ENCODE data around the gene FAAH. TPM values are rescaled to one million over a fixed set of nuclear protein-coding genes. Genes with fewer than 3 reads are reported as not detected.

The FAAH gene
- total and polyA plus RNA-seq, 4 donors = 14.3 to 43.3 (median 27.0) TPM

GRCh38 chr1:46431695-46432094 lies 37.6 kb downstream of the FAAH start:
- 69% methylated on average over 5 of the region's 6 CpGs for WGBS (ENCODE audit: insufficient coverage)
- H3K9me3 ChIP-seq (ENCODE audit: control insufficient read depth, insufficient read depth, low read length) = no peaks in the 10 kb centered on the region
- no peaks in the 10 kb centered on the region for H3K4me1 ChIP-seq (ENCODE audit: control insufficient read depth, insufficient read depth, low read length)
- peaks cover 2% of the 10 kb centered on the region for H3K27me3 ChIP-seq (ENCODE audit: control insufficient read depth, insufficient read depth, low read length)
- DNase-seq (ENCODE audit: low read depth in 4 of 6, low spot score in 6 of 6) = no peak
- H3K4me3 ChIP-seq (ENCODE audit: low read depth, low read length) = no peak overlapping the region
- H3K27ac ChIP-seq (ENCODE audit: low read depth, low read length) = no peak overlapping the region
- H3K36me3 ChIP-seq (ENCODE audit: control insufficient read depth, insufficient read depth, low read length) = no peaks in the 10 kb centered on the region

- no peaks in the 10 kb centered on the region for H3K36me3 ChIP-seq (ENCODE audit: control insufficient read depth, insufficient read depth, low read length)
- no peaks in the 10 kb centered on the region for H3K4me1 ChIP-seq (ENCODE audit: control insufficient read depth, insufficient read depth, low read length)
- H3K9me3 ChIP-seq (ENCODE audit: control insufficient read depth, insufficient read depth, low read length) = no peaks in the 10 kb centered on the region
- H3K27ac ChIP-seq (ENCODE audit: low read depth, low read length) = no peak overlapping the region
- 71% methylated on average over 4 of the region's 10 CpGs for WGBS (ENCODE audit: insufficient coverage)
- peaks cover 2% of the 10 kb centered on the region for H3K27me3 ChIP-seq (ENCODE audit: control insufficient read depth, insufficient read depth, low read length)
- H3K4me3 ChIP-seq (ENCODE audit: low read depth, low read length) = no peak overlapping the region
- no peak for DNase-seq (ENCODE audit: low read depth in 4 of 6, low spot score in 6 of 6)
These were observed 38.7 kb downstream of the FAAH start for GRCh38 chr1:46432781-46433327.

DNA sequence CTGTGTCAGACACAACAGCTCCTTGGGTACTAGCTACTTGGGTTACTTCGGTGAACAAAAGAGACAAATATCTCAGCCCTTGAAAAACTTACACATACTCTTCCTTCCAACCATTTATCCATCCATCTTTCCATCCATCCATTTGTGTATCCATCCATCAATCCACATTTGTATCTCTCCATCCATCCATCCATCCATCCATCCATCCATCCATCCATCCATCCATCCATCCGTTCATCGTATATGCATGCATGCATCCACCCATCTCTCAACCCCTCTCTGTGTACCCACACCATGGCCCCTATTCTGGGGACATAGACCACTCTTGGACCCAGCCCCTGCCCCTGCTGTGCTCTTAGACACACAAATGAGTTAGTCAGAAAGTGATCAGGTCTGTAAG lies 40.2 kb downstream of the FAAH start:
- Histone ChIP-seq H3K36me3 (ENCODE audit: control insufficient read depth, insufficient read depth, low read length) (no peaks in the 10 kb centered on the region), H3K4me1 (ENCODE audit: control insufficient read depth, insufficient read depth, low read length) (no peaks in the 10 kb centered on the region), H3K27me3 (ENCODE audit: control insufficient read depth, insufficient read depth, low read length) (peaks cover 2% of the 10 kb centered on the region), H3K9me3 (ENCODE audit: control insufficient read depth, insufficient read depth, low read length) (no peaks in the 10 kb centered on the region), H3K4me3 (ENCODE audit: low read depth, low read length) (no peak overlapping the region), H3K27ac (ENCODE audit: low read depth, low read length) (no peak overlapping the region)
- no peak for DNase-seq (ENCODE audit: low read depth in 4 of 6, low spot score in 6 of 6)
- 100% methylated on average over 1 of the region's 3 CpGs for whole genome bisulfite sequencing (ENCODE audit: insufficient coverage)

DNA sequence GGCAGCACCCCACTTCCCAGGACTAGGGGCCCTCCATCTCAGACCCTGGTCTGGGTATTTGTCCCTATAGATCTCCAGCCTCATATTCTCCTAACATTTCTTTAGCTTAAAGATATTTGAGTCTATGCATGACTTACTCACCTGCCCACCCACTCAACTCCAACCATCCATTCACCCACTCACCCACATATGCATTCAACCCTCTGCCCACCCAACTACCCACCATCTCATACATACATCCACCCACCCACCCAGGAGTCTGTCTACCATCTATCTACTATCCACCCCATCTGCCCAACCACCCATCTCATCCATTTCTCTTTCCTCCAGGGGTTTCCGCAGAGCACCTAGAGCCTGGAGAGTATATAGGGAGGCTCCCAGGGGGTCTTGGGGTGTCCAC lies 42.7 kb downstream of the FAAH start:
- Histone ChIP-seq H3K27me3 (ENCODE audit: control insufficient read depth, insufficient read depth, low read length) (peaks cover 2% of the 10 kb centered on the region), H3K4me1 (ENCODE audit: control insufficient read depth, insufficient read depth, low read length) (no peaks in the 10 kb centered on the region), H3K36me3 (ENCODE audit: control insufficient read depth, insufficient read depth, low read length) (no peaks in the 10 kb centered on the region), H3K9me3 (ENCODE audit: control insufficient read depth, insufficient read depth, low read length) (no peaks in the 10 kb centered on the region), H3K27ac (ENCODE audit: low read depth, low read length) (no peak overlapping the region), H3K4me3 (ENCODE audit: low read depth, low read length) (no peak overlapping the region)
- no peak for DNase-seq (ENCODE audit: low read depth in 4 of 6, low spot score in 6 of 6)
- no CpG with 5 or more reads among the region's 1 CpG for WGBS (ENCODE audit: insufficient coverage)

DNA sequence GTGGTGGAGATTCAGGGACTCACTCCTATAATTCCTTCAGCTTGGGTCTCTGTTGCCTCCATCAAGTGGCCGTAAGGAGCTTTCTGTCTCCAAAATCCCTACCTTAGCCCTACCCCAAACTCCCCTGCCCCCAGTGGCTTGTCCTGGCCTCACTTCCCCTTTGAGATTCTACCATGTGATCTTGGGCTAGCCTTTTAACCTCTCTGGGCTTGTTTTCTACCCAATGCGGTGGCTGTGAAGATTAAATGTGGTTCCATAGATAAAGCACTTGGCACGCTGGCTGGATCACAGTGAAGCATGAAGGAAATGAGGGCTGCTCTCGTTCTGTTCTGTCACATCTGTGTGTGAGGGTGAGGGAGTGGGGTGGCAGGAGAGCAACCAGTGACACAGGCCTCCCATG lies 43.6 kb downstream of the FAAH start:
- H3K4me1 ChIP-seq (ENCODE audit: control insufficient read depth, insufficient read depth, low read length) = peaks cover 6% of the 10 kb centered on the region
- WGBS (ENCODE audit: insufficient coverage) = 59% methylated on average over 3 of the region's 4 CpGs

GRCh38 chr1:46438346-46438745 lies 44.2 kb downstream of the FAAH start:
- H3K9me3 ChIP-seq (ENCODE audit: control insufficient read depth, insufficient read depth, low read length) = no peaks in the 10 kb centered on the region
- H3K4me3 ChIP-seq (ENCODE audit: low read depth, low read length) = no peak overlapping the region
- H3K4me1 ChIP-seq (ENCODE audit: control insufficient read depth, insufficient read depth, low read length) = peaks cover 10% of the 10 kb centered on the region
- peaks cover 8% of the 10 kb centered on the region for H3K27me3 ChIP-seq (ENCODE audit: control insufficient read depth, insufficient read depth, low read length)
- H3K27ac ChIP-seq (ENCODE audit: low read depth, low read length) = no peak overlapping the region
- WGBS (ENCODE audit: insufficient coverage) = 93% methylated on average over 6 of the region's 6 CpGs
- H3K36me3 ChIP-seq (ENCODE audit: control insufficient read depth, insufficient read depth, low read length) = no peaks in the 10 kb centered on the region
- DNase-seq (ENCODE audit: low read depth in 4 of 6, low spot score in 6 of 6) = no peak

More for the DNA sequence above, 43.6 kb downstream of the FAAH start:
- no peak overlapping the region for H3K4me3 ChIP-seq (ENCODE audit: low read depth, low read length)
- no peaks in the 10 kb centered on the region for H3K9me3 ChIP-seq (ENCODE audit: control insufficient read depth, insufficient read depth, low read length)
- no peak for DNase-seq (ENCODE audit: low read depth in 4 of 6, low spot score in 6 of 6)
- H3K36me3 ChIP-seq (ENCODE audit: control insufficient read depth, insufficient read depth, low read length) = no peaks in the 10 kb centered on the region
- H3K27me3 ChIP-seq (ENCODE audit: control insufficient read depth, insufficient read depth, low read length) = peaks cover 4% of the 10 kb centered on the region
- H3K27ac ChIP-seq (ENCODE audit: low read depth, low read length) = no peak overlapping the region

DNA sequence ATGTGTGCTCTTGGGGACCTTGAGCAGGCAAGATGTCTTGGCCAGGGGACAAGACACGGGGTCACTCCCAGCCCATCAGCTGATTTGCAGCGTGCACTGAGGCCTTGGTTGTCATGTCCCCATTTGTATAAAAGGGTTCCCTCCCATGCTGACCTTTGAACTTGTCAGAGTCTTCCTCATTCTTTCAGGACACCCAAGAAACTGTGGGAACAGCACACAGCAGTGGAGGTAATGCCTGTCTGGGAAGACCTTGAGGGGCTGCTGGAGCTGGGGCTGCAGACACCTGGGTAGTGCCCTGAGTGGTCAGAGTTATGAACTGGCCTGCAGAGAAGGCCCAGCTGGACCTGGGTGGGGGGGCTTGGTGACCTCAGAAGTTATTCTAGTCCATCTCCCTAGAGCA lies 46.4 kb downstream of the FAAH start:
- 88% methylated on average over 2 of the region's 2 CpGs for WGBS (ENCODE audit: insufficient coverage)
- DNase-seq (ENCODE audit: low read depth in 4 of 6, low spot score in 6 of 6) = no peak
- Histone ChIP-seq H3K27me3 (ENCODE audit: control insufficient read depth, insufficient read depth, low read length) (peaks cover 15% of the 10 kb centered on the region), H3K9me3 (ENCODE audit: control insufficient read depth, insufficient read depth, low read length) (no peaks in the 10 kb centered on the region), H3K27ac (ENCODE audit: low read depth, low read length) (no peak overlapping the region), H3K4me3 (ENCODE audit: low read depth, low read length) (no peak overlapping the region), H3K4me1 (ENCODE audit: control insufficient read depth, insufficient read depth, low read length) (peaks cover 10% of the 10 kb centered on the region), H3K36me3 (ENCODE audit: control insufficient read depth, insufficient read depth, low read length) (no peaks in the 10 kb centered on the region)

DNA sequence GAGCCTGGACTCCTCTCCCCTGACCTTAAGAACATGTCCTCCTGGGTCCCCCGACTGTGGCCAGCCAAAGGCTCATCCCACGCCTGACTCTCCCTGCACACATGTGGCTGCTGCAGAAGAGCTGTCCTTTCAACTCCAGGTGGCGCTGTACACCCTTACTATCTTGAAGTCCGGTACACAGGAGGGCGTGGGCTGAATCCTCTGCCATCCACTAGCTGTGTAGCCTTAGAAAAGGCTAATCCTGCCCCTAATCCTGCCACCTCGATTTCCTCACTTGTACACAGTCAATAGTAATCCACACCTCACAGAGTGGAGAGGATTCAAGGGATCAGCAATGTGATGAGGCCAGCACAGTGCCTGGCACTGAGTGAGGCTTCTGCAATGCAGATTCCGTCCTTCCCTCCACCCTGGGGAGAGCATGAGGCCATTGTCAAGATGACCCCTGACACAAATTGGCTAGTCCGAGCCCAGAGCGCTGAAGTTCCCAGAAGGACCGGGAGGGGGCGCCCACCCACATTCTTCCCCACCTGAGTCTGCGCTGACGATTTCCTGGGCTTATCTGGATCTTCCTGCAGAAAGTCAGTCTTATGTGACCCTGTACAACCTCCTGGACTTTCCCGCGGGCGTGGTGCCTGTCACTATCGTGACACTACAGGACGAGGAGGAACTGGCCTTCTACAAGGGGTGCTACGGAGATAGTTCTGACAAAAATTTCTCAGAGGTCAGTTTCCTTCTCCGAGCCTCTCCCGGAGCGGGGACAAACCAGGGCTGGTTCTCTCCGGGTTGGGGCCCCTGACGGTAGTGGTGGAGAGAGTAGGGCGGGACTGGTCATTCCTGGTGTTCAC lies 48.4 kb downstream of the FAAH start:
- WGBS (ENCODE audit: insufficient coverage) = 11% methylated on average over 24 of the region's 25 CpGs
- Histone ChIP-seq H3K27me3 (ENCODE audit: control insufficient read depth, insufficient read depth, low read length) (peaks cover 32% of the 10 kb centered on the region), H3K4me1 (ENCODE audit: control insufficient read depth, insufficient read depth, low read length) (peaks cover 10% of the 10 kb centered on the region), H3K4me3 (ENCODE audit: low read depth, low read length) (peak overlapping the region; percentile 25), H3K9me3 (ENCODE audit: control insufficient read depth, insufficient read depth, low read length) (no peaks in the 10 kb centered on the region), H3K36me3 (ENCODE audit: control insufficient read depth, insufficient read depth, low read length) (no peaks in the 10 kb centered on the region), H3K27ac (ENCODE audit: low read depth, low read length) (no peak overlapping the region)
- peak in 3 of 6 donors; percentile 39 to 88 (median 69) for DNase-seq (ENCODE audit: low read depth in 4 of 6, low spot score in 6 of 6)

DNA sequence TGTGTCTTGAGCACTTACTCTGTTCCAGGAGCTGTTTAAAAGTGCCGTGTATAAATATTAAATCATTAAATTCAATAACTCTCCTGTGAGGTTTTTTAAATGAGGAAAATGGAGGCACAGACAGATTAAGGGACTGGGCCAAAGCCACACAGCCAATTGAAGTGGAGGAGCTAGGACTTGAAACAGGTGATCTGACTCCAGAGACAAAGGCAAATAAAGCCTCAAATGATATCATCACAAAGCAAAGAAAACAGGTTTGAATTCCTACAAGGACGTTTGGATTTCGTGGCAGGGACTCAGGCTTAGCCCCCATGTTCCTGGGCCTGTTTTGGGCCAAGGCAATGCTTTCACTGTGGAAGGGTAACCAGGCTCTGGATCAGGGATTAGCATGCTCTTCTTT lies 50.3 kb downstream of the FAAH start:
- Histone ChIP-seq H3K4me3 (ENCODE audit: low read depth, low read length) (no peak overlapping the region), H3K4me1 (ENCODE audit: control insufficient read depth, insufficient read depth, low read length) (peaks cover 23% of the 10 kb centered on the region), H3K27me3 (ENCODE audit: control insufficient read depth, insufficient read depth, low read length) (peaks cover 50% of the 10 kb centered on the region), H3K27ac (ENCODE audit: low read depth, low read length) (no peak overlapping the region), H3K36me3 (ENCODE audit: control insufficient read depth, insufficient read depth, low read length) (no peaks in the 10 kb centered on the region), H3K9me3 (ENCODE audit: control insufficient read depth, insufficient read depth, low read length) (no peaks in the 10 kb centered on the region)
- 64% methylated on average over 2 of the region's 3 CpGs for WGBS (ENCODE audit: insufficient coverage)
- no peak for DNase-seq (ENCODE audit: low read depth in 4 of 6, low spot score in 6 of 6)

GRCh38 chr1:46445773-46446256 lies 51.7 kb downstream of the FAAH start:
- Histone ChIP-seq H3K4me3 (ENCODE audit: low read depth, low read length) (no peak overlapping the region), H3K9me3 (ENCODE audit: control insufficient read depth, insufficient read depth, low read length) (no peaks in the 10 kb centered on the region), H3K4me1 (ENCODE audit: control insufficient read depth, insufficient read depth, low read length) (peaks cover 23% of the 10 kb centered on the region), H3K27me3 (ENCODE audit: control insufficient read depth, insufficient read depth, low read length) (peaks cover 64% of the 10 kb centered on the region), H3K36me3 (ENCODE audit: control insufficient read depth, insufficient read depth, low read length) (no peaks in the 10 kb centered on the region), H3K27ac (ENCODE audit: low read depth, low read length) (no peak overlapping the region)
- 58% methylated on average over 3 of the region's 3 CpGs for WGBS (ENCODE audit: insufficient coverage)
- DNase-seq (ENCODE audit: low read depth in 4 of 6, low spot score in 6 of 6) = no peak

All from spinal cord (tissue), 10 donors.